OCI-LY1 (cell line): Measurements from ENCODE around the gene RNF182.

Source experiments
- EZH2 ChIP-seq: fragments of 200-600 bp; sonication (generic), shearing (Covaris generic); IDR thresholded peaks from 2 replicates; pipeline ENCODE4 v1.8.0; 2017; ENCODE audit warnings: borderline replicate concordance, mixed run types, mild to moderate bottlenecking, antibody characterized with exemption, low read length, moderate library complexity, mixed read lengths
- TF ChIP-seq, protein P1 (sequence below): fragments of 200-600 bp; sonication (generic), shearing (Covaris generic); IDR thresholded peaks from 2 replicates; pipeline ENCODE4 v1.5.1; 2017; ENCODE audit warnings: mild to moderate bottlenecking, antibody characterized with exemption, low read length, moderate library complexity, mixed read lengths

DNA sequence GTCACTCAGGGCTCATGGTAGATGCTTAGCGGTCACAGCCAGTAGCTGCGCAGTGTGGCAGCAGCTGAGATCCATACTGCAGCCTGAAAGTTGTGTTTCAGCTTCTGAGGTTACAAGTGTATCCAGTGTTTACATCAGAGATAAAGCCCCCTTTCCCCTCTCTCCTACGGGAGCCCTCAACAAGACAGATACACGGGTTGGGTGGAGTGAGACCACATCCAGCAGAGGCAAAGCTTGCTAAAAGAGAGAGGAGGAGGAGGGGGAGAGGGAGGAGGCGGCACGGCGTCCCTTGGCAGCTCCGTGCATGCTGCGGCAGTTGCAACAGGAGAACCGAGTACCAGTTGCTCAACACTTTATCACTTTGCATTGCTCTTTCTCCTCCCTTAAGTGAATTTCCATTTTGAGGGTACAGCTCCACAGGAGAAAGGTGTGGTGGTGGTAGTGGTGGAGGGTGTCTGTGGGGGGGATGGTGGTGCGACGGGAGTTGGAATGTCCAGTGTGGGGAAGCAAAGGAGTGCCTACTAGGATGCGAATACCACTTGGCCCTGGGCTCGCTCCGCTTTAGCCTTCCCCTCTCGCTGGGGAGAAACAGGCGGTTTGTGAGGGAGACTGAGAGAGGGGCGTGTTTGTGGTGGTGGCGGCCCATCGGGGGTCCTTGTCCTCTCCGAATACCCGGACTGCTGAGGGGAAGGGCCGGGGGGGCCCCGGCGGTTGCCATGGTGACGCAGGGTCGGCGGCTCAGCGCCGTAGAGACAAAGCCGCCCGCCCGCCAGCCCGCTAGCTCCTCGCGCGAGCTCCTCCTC lies 405 bp upstream of the RNF182 start:
- TF ChIP-seq, protein P1, sequence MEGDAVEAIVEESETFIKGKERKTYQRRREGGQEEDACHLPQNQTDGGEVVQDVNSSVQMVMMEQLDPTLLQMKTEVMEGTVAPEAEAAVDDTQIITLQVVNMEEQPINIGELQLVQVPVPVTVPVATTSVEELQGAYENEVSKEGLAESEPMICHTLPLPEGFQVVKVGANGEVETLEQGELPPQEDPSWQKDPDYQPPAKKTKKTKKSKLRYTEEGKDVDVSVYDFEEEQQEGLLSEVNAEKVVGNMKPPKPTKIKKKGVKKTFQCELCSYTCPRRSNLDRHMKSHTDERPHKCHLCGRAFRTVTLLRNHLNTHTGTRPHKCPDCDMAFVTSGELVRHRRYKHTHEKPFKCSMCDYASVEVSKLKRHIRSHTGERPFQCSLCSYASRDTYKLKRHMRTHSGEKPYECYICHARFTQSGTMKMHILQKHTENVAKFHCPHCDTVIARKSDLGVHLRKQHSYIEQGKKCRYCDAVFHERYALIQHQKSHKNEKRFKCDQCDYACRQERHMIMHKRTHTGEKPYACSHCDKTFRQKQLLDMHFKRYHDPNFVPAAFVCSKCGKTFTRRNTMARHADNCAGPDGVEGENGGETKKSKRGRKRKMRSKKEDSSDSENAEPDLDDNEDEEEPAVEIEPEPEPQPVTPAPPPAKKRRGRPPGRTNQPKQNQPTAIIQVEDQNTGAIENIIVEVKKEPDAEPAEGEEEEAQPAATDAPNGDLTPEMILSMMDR: no peak
- TF ChIP-seq EZH2: no peak
